GM12874 (cell line): Measurements from ENCODE around the gene ZNF527.

ENCODE experiments used
- CTCF ChIP-seq: IDR thresholded peaks from 2 replicates; pipeline ENCODE4 v1.5.1; 2011; ENCODE audit warnings: low read depth, mild to moderate bottlenecking, control low read depth, low read length, moderate library complexity; ENCODE audit not compliant: insufficient read depth

The ZNF527 gene

GRCh38 chr19:37412700-37413099, 41.8 kb downstream of the ZNF527 start:
- no peak for TF ChIP-seq CTCF

- TF ChIP-seq CTCF, result no peak
Measured at GRCh38 chr19:37413313-37414084, 42.6 kb downstream of the ZNF527 start.
